Neural cell (in vitro differentiated cells): Measurements from ENCODE around the gene NCKIPSD. TPM values are rescaled to one million over a fixed set of nuclear protein-coding genes. Genes with fewer than 3 reads are reported as not detected.

Experiments
- H2AFZ ChIP-seq: fragments of 200-600, 300-800 bp; sonication (generic), shearing (Covaris generic); 2 replicates; pipeline ENCODE4 v1.6.0; 2014; ENCODE audit warnings: low read depth, mild to moderate bottlenecking, antibody characterized with exemption, low read length, moderate library complexity
- H3F3A ChIP-seq: fragments of 200-600 bp; shearing (Covaris generic); 2 replicates; pipeline ENCODE4 v1.6.1; 2016; ENCODE audit warnings: mild to moderate bottlenecking, moderate library complexity, mixed read lengths, antibody characterized with exemption, low read length; ENCODE audit not compliant: insufficient read depth, poor library complexity, severe bottlenecking
- H3K27ac ChIP-seq: fragments of 200-600, 300-800 bp; sonication (generic), shearing (Covaris generic); 2 replicates; pipeline ENCODE4 v1.5.1; 2014; ENCODE audit warnings: mild to moderate bottlenecking, low read length, moderate library complexity
- H3K27me3 ChIP-seq: fragments of 300-800, 200-600 bp; sonication (generic), shearing (Covaris generic); 2 replicates; pipeline ENCODE4 v1.6.0; 2014; ENCODE audit warnings: mild to moderate bottlenecking, low read depth, low read length, moderate library complexity; ENCODE audit not compliant: insufficient read depth
- H3K36me3 ChIP-seq: fragments of 300-800, 200-600 bp; sonication (generic), shearing (Covaris generic); 2 replicates; pipeline ENCODE4 v1.5.1; 2014; ENCODE audit warnings: mild to moderate bottlenecking, antibody characterized with exemption, low read length, moderate library complexity; ENCODE audit not compliant: insufficient read depth
- H3K4me2 ChIP-seq: fragments of 300-800, 200-600 bp; sonication (generic), shearing (Covaris generic); 2 replicates; pipeline ENCODE4 v1.6.0; 2014; ENCODE audit warnings: mild to moderate bottlenecking, low read length
- H3K4me3 ChIP-seq: fragments of 300-800, 200-600 bp; sonication (generic), shearing (Covaris generic); 2 replicates; pipeline ENCODE4 v1.5.1; 2014; ENCODE audit warnings: mild to moderate bottlenecking, low read length, moderate library complexity
- H3K79me2 ChIP-seq: fragments of 200-600 bp; shearing (Covaris generic); replicated peaks from 2 replicates; pipeline ENCODE4 v1.6.0; 2014; ENCODE audit warnings: mild to moderate bottlenecking, low read length, moderate library complexity; ENCODE audit not compliant: insufficient read depth
- H3K9ac ChIP-seq: fragments of 300-800, 200-600 bp; sonication (generic), shearing (Covaris generic); 2 replicates; pipeline ENCODE4 v1.6.1; 2016; ENCODE audit warnings: mild to moderate bottlenecking, low read length, mixed read lengths
- H3K9me2 ChIP-seq: fragments of 200-600 bp; shearing (Covaris generic); 2 replicates; pipeline ENCODE4 v1.6.1; 2016; ENCODE audit warnings: mild to moderate bottlenecking, low read length, mixed read lengths; ENCODE audit not compliant: insufficient read depth
- H3K9me3 ChIP-seq: fragments of 200-600, 300-800 bp; sonication (generic), shearing (Covaris generic); 2 replicates; pipeline ENCODE4 v1.6.1; 2016; ENCODE audit warnings: mild to moderate bottlenecking, mixed run types, low read length, moderate library complexity, mixed read lengths
- H4K20me1 ChIP-seq: fragments of 200-600 bp; shearing (Covaris generic); 2 replicates; pipeline ENCODE4 v1.6.1; 2016; ENCODE audit warnings: mild to moderate bottlenecking, mixed run types; ENCODE audit not compliant: insufficient read depth
- CTCF ChIP-seq: fragments of 450-650 bp; IDR thresholded peaks from 2 replicates; pipeline ENCODE4 v1.5.1; 2014; ENCODE audit warnings: antibody characterized with exemption, mild to moderate bottlenecking, moderate library complexity; ENCODE audit not compliant: poor library complexity, severe bottlenecking
- EP300 ChIP-seq: fragments of 450-650 bp; conservative IDR thresholded peaks from 2 replicates; pipeline ENCODE4 v1.6.1; 2014; ENCODE audit warnings: antibody characterized with exemption, mild to moderate bottlenecking, moderate library complexity; ENCODE audit not compliant: poor library complexity, severe bottlenecking
- EZH2 ChIP-seq: fragments of 200-600, 300-800 bp; shearing (Covaris generic), sonication (generic); IDR thresholded peaks from 2 replicates; pipeline ENCODE4 v1.6.1; 2014; ENCODE audit warnings: antibody characterized with exemption, low read length, borderline replicate concordance, mild to moderate bottlenecking; ENCODE audit not compliant: insufficient read depth, poor library complexity, severe bottlenecking
- MXI1 ChIP-seq: fragments of 450-650 bp; conservative IDR thresholded peaks from 2 replicates; pipeline ENCODE4 v1.6.1; 2014; ENCODE audit warnings: antibody characterized with exemption, mild to moderate bottlenecking; ENCODE audit not compliant: poor library complexity, severe bottlenecking
- POLR2AphosphoS5 ChIP-seq: IDR thresholded peaks from 2 replicates; pipeline ENCODE4 v1.6.1; 2012
- RAD21 ChIP-seq: fragments of 450-650 bp; conservative IDR thresholded peaks from 2 replicates; pipeline ENCODE4 v1.6.1; 2014; ENCODE audit warnings: antibody characterized with exemption, mild to moderate bottlenecking, moderate library complexity
- REST ChIP-seq: IDR thresholded peaks from 2 replicates; pipeline ENCODE4 v1.6.1; 2012; ENCODE audit warnings: borderline replicate concordance
- SMC3 ChIP-seq: fragments of 450-650 bp; conservative IDR thresholded peaks from 2 replicates; pipeline ENCODE4 v1.6.1; 2014; ENCODE audit warnings: antibody characterized with exemption, mild to moderate bottlenecking, moderate library complexity; ENCODE audit not compliant: poor library complexity
- TAF1 ChIP-seq: IDR thresholded peaks from 2 replicates; pipeline ENCODE4 v1.6.1; 2012; ENCODE audit warnings: low read depth
- polyA plus RNA-seq: library from polyadenylated mRNA; depleted of rRNA; stranded (reverse); fragments of >200 nt; gene quantifications from 2 replicates; pipeline ENCODE4 v1.2.3, GENCODE V29; 2014

Gene NCKIPSD
- polyA plus RNA-seq, 1 donor from 2014 or later = 19.0 TPM

DNA sequence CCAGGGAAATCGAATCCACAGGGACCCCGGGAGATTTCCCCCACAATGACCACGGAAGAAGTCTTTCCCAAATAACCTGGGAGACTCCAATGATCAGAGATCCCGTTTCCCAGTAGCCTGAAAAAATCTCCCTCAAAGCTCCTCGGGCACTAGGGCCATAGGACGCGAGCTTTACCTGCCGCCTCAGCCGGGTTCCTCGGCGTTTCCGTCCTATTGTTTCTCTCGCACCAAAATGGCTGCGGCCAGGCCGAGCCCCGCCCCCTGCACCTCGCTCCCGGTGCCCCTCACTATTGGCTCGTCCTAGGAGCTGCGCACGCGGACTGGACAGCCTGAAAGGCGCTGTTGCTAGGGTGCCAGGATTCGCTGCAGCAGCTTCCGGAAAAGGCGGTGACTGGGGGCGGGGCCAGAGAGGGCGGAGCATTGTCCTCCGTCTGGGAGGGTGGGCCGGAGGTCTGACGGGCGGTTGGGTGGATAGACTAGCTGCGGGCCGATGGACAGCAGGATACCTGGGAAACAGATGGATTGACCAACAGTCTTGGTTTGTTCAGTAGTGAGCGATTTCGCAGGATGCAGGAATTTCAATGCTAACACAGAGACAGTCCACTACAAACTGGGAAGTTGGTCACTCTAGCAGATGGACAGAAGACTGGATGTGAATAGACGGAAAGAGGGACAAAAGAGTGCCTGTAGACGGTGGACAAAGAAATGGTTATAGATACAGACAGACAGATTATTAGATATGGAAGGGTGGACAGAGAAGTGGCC is 31.4 kb upstream of the NCKIPSD start, which contains the start of gene IP6K2:
Gene IP6K2, minus strand, starts transcription at position 240 of the 765 bp plus-strand sequence. CDS start 21,930 bp downstream, outside the sequence.
- Histone ChIP-seq H3K36me3 (no peaks in the 10 kb centered on the region), H3K79me2 (peaks cover 47% of the 10 kb centered on the region), H2AFZ (peak within 1 kb of the TSS; percentile 66), H3K4me3 (peak within 1 kb of the TSS; percentile 84), H3K9me2 (no peaks in the 10 kb centered on the region), H3K4me2 (peak within 1 kb of the TSS; percentile 95), H3K9me3 (no peaks in the 10 kb centered on the region), H4K20me1 (peaks cover 11% of the 10 kb centered on the region), H3K27me3 (no peaks in the 10 kb centered on the region), H3K27ac (peak within 1 kb of the TSS; percentile 100), H3F3A (no peaks in the 10 kb centered on the region), H3K9ac (peak within 1 kb of the TSS; percentile 100)
- peak; percentile 92 for TF ChIP-seq REST
- peak; percentile 99 for TF ChIP-seq POLR2AphosphoS5
- peak; percentile 93 for TF ChIP-seq TAF1
- TF ChIP-seq RAD21 = no peak
- TF ChIP-seq SMC3 = peak; percentile 40
- no peak for TF ChIP-seq EZH2
- peak; percentile 95 for TF ChIP-seq EP300
- TF ChIP-seq CTCF = no peak
- TF ChIP-seq MXI1 = peak; percentile 61

GRCh38 chr3:48716508-48716981 is 30.8 kb upstream of the NCKIPSD start:
- no peaks in the 10 kb centered on the region for H3F3A ChIP-seq
- peaks cover 16% of the 10 kb centered on the region for H4K20me1 ChIP-seq
- H3K27me3 ChIP-seq = no peaks in the 10 kb centered on the region
- no peak for TF ChIP-seq EP300
- TF ChIP-seq RAD21 = no peak
- no peak for TF ChIP-seq REST
- TF ChIP-seq MXI1 = no peak
- peak; percentile 79 for TF ChIP-seq TAF1
- peak overlapping the region; percentile 100 for H3K27ac ChIP-seq
- no peaks in the 10 kb centered on the region for H3K9me2 ChIP-seq
- H3K4me3 ChIP-seq = peak overlapping the region; percentile 84
- peak overlapping the region; percentile 100 for H3K9ac ChIP-seq
- peak overlapping the region; percentile 95 for H3K4me2 ChIP-seq
- H3K36me3 ChIP-seq = no peaks in the 10 kb centered on the region
- peaks cover 53% of the 10 kb centered on the region for H3K79me2 ChIP-seq
- H2AFZ ChIP-seq = peak overlapping the region; percentile 10
- H3K9me3 ChIP-seq = no peaks in the 10 kb centered on the region
